Neural cell (in vitro differentiated cells): ENCODE results near the gene DNAJB14.

Experiments
- CTCF ChIP-seq: fragments of 450-650 bp; IDR thresholded peaks from 2 replicates; pipeline ENCODE4 v1.5.1; 2014; ENCODE audit warnings: antibody characterized with exemption, mild to moderate bottlenecking, moderate library complexity; ENCODE audit not compliant: poor library complexity, severe bottlenecking
- EP300 ChIP-seq: fragments of 450-650 bp; conservative IDR thresholded peaks from 2 replicates; pipeline ENCODE4 v1.6.1; 2014; ENCODE audit warnings: antibody characterized with exemption, mild to moderate bottlenecking, moderate library complexity; ENCODE audit not compliant: poor library complexity, severe bottlenecking
- EZH2 ChIP-seq: fragments of 200-600, 300-800 bp; shearing (Covaris generic), sonication (generic); IDR thresholded peaks from 2 replicates; pipeline ENCODE4 v1.6.1; 2014; ENCODE audit warnings: antibody characterized with exemption, low read length, borderline replicate concordance, mild to moderate bottlenecking; ENCODE audit not compliant: insufficient read depth, poor library complexity, severe bottlenecking
- MXI1 ChIP-seq: fragments of 450-650 bp; conservative IDR thresholded peaks from 2 replicates; pipeline ENCODE4 v1.6.1; 2014; ENCODE audit warnings: antibody characterized with exemption, mild to moderate bottlenecking; ENCODE audit not compliant: poor library complexity, severe bottlenecking
- POLR2AphosphoS5 ChIP-seq: IDR thresholded peaks from 2 replicates; pipeline ENCODE4 v1.6.1; 2012
- REST ChIP-seq: IDR thresholded peaks from 2 replicates; pipeline ENCODE4 v1.6.1; 2012; ENCODE audit warnings: borderline replicate concordance
- TAF1 ChIP-seq: IDR thresholded peaks from 2 replicates; pipeline ENCODE4 v1.6.1; 2012; ENCODE audit warnings: low read depth

GRCh38 chr4:99886146-99886545 is 60.3 kb downstream of the DNAJB14 start:
- TF ChIP-seq TAF1 (no peak), CTCF (no peak), EP300 (no peak), EZH2 (no peak), REST (no peak), POLR2AphosphoS5 (no peak), MXI1 (no peak)
